ENCODE results near the gene BRME1. TPM values are rescaled to one million over a fixed set of nuclear protein-coding genes. Genes with fewer than 3 reads are reported as not detected.
A peak's percentile ranks its signal among the peaks of the same experiment; 100 is the strongest.

The BRME1 gene
- total and polyA plus RNA-seq, 7 experiments from 2014 or later: 0.56 to 13.7 (median 2.6) TPM

DNA sequence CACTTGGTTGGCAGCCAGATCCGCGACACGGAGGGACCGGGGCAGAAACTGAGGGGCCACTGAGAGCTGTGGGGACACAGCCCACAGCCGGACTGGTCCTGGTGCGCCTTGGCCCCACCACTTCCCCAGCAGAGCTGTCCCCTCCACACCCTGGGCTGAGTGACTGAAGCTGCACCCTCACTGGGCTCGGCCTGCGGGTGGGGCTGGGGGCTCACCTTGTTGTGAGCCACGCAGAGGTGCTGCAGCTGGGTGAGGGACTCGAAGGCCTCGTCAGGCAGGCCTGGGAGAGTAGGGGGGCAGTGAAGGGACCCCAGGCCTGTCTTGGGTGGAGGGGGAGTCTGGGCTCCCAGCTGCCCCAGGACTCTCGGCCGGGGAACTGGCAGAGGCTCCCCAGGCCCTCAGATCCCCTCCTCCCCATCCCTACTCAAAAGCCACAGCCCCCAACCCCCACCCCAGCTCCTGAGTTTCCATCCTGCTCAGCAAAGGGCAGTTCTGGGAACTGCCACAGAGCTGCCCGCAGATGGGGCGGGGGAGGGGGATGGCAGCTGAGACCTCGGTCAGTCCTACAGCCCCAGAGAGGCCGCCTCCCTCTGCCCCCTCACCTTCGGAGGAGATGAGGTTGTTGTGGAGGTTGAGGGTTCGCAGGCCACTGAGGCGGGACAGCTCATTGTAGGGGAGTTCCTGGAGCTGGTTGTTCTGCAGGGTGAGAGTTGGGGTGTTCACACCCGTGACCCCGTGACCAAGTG lies 30.0 kb upstream of the BRME1 start:
- H3K4me3 Mint-ChIP-seq: no peak overlapping the region
- DNase-seq (no peak), ATAC-seq (no peak)
- H3K27ac ChIP-seq (ENCODE audit: low read depth, low read length): no peak overlapping the region
- H3K36me3 ChIP-seq (ENCODE audit: control insufficient read depth in 2 of 3, insufficient read depth in 3 of 3, low read length in 3 of 3): peaks cover 0 to 5% (median 0%) of the 10 kb centered on the region in 3 experiments
- H3K4me1 Mint-ChIP-seq: peaks cover 2 to 14% (median 7%) of the 10 kb centered on the region in 7 donors
- ChIA-PET POLR2A (interaction anchor here (0.6 kb wide), 1 partner anchor 33 kb away, joined by 4 read pairs; no protein-coding TSS in a partner anchor), CTCF (interaction anchor here (0.6 to 1.0 kb wide), 2 partner anchors 11 to 37 kb away, joined by 4 to 5 read pairs; no protein-coding TSS in a partner anchor)
- no peaks in the 10 kb centered on the region for H3K27me3 ChIP-seq (ENCODE audit: control insufficient read depth in 2 of 2, insufficient read depth in 2 of 2, low read length in 2 of 2)
- H3K4me1 ChIP-seq (ENCODE audit: control insufficient read depth in 2 of 2, insufficient read depth in 2 of 2, low read length in 2 of 2): no peaks in the 10 kb centered on the region
- H3K9me3 ChIP-seq (ENCODE audit: control insufficient read depth in 2 of 3, low read length in 3 of 3): no peaks in the 10 kb centered on the region
- H3K9me3 Mint-ChIP-seq: peaks cover 0 to 3% (median 0%) of the 10 kb centered on the region in 11 donors
- H3K27me3 Mint-ChIP-seq: peaks cover 0 to 13% (median 5%) of the 10 kb centered on the region in 5 donors
- intact Hi-C loops (cut with micrococcal nuclease): no loop called here
- no peak overlapping the region for H3K27ac Mint-ChIP-seq
- no peaks in the 10 kb centered on the region for H3K36me3 Mint-ChIP-seq
- H3K4me3 ChIP-seq (ENCODE audit: low read length): no peak overlapping the region

DNA sequence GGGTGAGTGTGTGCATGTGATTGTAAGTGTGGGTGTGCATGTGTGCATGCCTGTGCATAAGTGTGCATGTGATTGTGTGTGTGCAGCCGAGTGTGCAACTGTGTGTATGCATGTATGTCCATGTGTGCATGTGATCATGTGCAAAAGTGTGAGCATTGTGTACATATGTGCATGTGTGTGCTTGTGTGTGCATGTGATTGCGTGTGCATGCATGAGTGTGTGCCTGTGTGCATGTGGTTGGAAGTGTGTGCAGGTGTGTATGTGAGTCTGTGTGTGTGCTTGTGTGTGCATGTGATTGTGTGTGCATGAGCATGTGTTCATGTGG lies 28.8 kb upstream of the BRME1 start:
- peaks cover 0 to 8% (median 0%) of the 10 kb centered on the region in 3 experiments for H3K36me3 ChIP-seq (ENCODE audit: control insufficient read depth in 2 of 3, insufficient read depth in 3 of 3, low read length in 3 of 3)
- no peak overlapping the region for H3K4me3 ChIP-seq (ENCODE audit: low read length)
- no peaks in the 10 kb centered on the region for H3K4me1 ChIP-seq (ENCODE audit: control insufficient read depth in 2 of 2, insufficient read depth in 2 of 2, low read length in 2 of 2)
- Mint-ChIP-seq H3K9me3 (peaks cover 0 to 3% (median 0%) of the 10 kb centered on the region in 11 donors), H3K36me3 (no peaks in the 10 kb centered on the region), H3K27me3 (peaks cover 0 to 13% (median 5%) of the 10 kb centered on the region in 5 donors), H3K4me3 (no peak overlapping the region), H3K4me1 (peaks cover 2 to 14% (median 7%) of the 10 kb centered on the region in 7 donors), H3K27ac (peak overlapping the region in 1 of 9 donors; percentile 1)
- CTCF ChIA-PET: interaction anchor here (0.6 to 1.2 kb wide), 2 partner anchors 66 to 124 kb away, joined by 3 read pairs; no protein-coding TSS in a partner anchor
- no peaks in the 10 kb centered on the region for H3K27me3 ChIP-seq (ENCODE audit: control insufficient read depth in 2 of 2, insufficient read depth in 2 of 2, low read length in 2 of 2)
- intact Hi-C loops (cut with micrococcal nuclease): no loop called here
- ATAC-seq (no peak), DNase-seq (no peak)
- no peak overlapping the region for H3K27ac ChIP-seq (ENCODE audit: low read depth, low read length)
- H3K9me3 ChIP-seq (ENCODE audit: control insufficient read depth in 2 of 3, low read length in 3 of 3): no peaks in the 10 kb centered on the region
- POLR2A ChIA-PET: interaction anchor here (0.5 kb wide), 1 partner anchor 121 kb away, joined by 3 read pairs; no protein-coding TSS in a partner anchor

DNA sequence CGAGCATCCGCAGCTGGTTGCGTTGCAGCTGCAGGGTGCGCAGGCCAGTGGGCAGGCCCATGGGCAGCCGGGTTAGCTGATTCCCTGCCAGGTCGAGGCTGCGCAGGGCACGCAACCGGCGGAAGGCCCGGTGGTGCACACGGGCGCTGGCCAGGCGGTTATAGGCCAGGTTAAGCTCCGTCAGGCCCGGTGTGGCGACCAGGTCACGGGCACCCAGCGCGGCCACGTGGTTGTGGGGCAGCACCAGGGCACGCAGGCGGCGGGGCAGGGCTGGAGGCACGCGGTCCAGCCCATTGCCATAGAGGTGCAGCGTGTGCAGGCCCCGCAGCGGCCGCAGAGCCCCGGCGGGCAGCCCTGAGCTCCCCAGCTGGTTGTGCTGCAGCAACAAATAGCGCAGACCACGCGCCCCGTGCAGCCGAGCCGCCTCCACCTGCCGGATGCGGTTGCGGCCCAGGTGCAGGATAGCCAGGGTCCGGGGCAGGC lies 27.0 kb upstream of the BRME1 start:
- H3K4me1 ChIP-seq (ENCODE audit: control insufficient read depth in 2 of 2, insufficient read depth in 2 of 2, low read length in 2 of 2): no peaks in the 10 kb centered on the region
- H3K9me3 ChIP-seq (ENCODE audit: control insufficient read depth in 2 of 3, low read length in 3 of 3): no peaks in the 10 kb centered on the region
- peaks cover 0 to 4% (median 0%) of the 10 kb centered on the region in 5 donors for H3K36me3 Mint-ChIP-seq
- intact Hi-C loops (cut with micrococcal nuclease): no loop called here
- CTCF ChIA-PET: interaction anchor here (1.3 to 1.5 kb wide), 2 partner anchors 72 to 141 kb away, joined by 4 to 7 read pairs; no protein-coding TSS in a partner anchor
- peaks cover 0 to 3% (median 0%) of the 10 kb centered on the region in 11 donors for H3K9me3 Mint-ChIP-seq
- H3K4me1 Mint-ChIP-seq: peaks cover 2 to 14% (median 9%) of the 10 kb centered on the region in 7 donors
- no peak for DNase-seq
- H3K27ac Mint-ChIP-seq: no peak overlapping the region
- peaks cover 0 to 11% (median 0%) of the 10 kb centered on the region in 3 experiments for H3K36me3 ChIP-seq (ENCODE audit: control insufficient read depth in 2 of 3, insufficient read depth in 3 of 3, low read length in 3 of 3)
- peaks cover 0 to 13% (median 4%) of the 10 kb centered on the region in 5 donors for H3K27me3 Mint-ChIP-seq
- POLR2A ChIA-PET: interaction anchor here (0.6 to 1.4 kb wide), 3 partner anchors 54 to 559 kb away, joined by 3 to 6 read pairs (median 4); partner anchors contain the start of gene IL27RA
- no peaks in the 10 kb centered on the region for H3K27me3 ChIP-seq (ENCODE audit: control insufficient read depth in 2 of 2, insufficient read depth in 2 of 2, low read length in 2 of 2)
- no peak for ATAC-seq
- no peak overlapping the region for H3K4me3 ChIP-seq (ENCODE audit: low read length)
- H3K4me3 Mint-ChIP-seq: no peak overlapping the region
- H3K27ac ChIP-seq (ENCODE audit: low read depth, low read length): no peak overlapping the region

DNA sequence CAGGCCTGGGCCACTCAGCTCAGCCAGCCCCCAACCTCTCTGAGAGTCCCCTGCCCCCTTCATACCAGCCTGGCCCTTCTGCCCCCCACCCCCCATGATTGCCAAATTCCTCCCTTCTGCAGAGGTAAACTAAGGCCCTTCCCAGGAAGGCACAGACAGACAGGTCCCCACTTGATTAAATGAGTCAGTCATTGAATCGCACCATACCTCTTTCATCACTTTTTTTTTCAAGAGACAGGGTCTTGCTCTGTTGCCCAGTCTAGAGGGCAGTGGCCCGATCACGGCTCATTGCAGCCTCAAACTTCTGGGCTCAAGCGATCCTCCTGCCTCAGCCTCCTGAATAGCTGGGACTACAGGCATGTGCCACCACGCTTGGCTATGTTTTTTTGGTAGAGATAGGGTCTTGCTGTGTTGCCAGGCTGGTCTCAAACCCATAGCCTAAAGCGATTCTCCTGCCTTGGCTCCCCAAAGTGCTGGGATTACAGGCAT lies 26.3 kb upstream of the BRME1 start:
- Histone ChIP-seq H3K9me3 (ENCODE audit: control insufficient read depth in 2 of 3, low read length in 3 of 3) (no peaks in the 10 kb centered on the region), H3K27ac (ENCODE audit: low read depth, low read length) (no peak overlapping the region), H3K4me3 (ENCODE audit: low read length) (no peak overlapping the region), H3K36me3 (ENCODE audit: control insufficient read depth in 2 of 3, insufficient read depth in 3 of 3, low read length in 3 of 3) (peaks cover 0 to 12% (median 0%) of the 10 kb centered on the region in 3 experiments), H3K27me3 (ENCODE audit: control insufficient read depth in 2 of 2, insufficient read depth in 2 of 2, low read length in 2 of 2) (no peaks in the 10 kb centered on the region), H3K4me1 (ENCODE audit: control insufficient read depth in 2 of 2, insufficient read depth in 2 of 2, low read length in 2 of 2) (no peaks in the 10 kb centered on the region)
- ChIA-PET POLR2A (interaction anchor here (0.6 to 1.2 kb wide), 2 partner anchors 53 to 560 kb away, joined by 3 to 4 read pairs; no protein-coding TSS in a partner anchor), CTCF (no interaction called here)
- Mint-ChIP-seq H3K4me1 (peaks cover 0 to 11% (median 9%) of the 10 kb centered on the region in 7 donors), H3K27me3 (peaks cover 0 to 8% (median 0%) of the 10 kb centered on the region in 5 donors), H3K27ac (no peak overlapping the region), H3K9me3 (peaks cover 0 to 3% (median 0%) of the 10 kb centered on the region in 11 donors), H3K36me3 (peaks cover 0 to 4% (median 0%) of the 10 kb centered on the region in 5 donors), H3K4me3 (no peak overlapping the region)
- intact Hi-C loops (cut with micrococcal nuclease): no loop called here
- ATAC-seq (no peak), DNase-seq (no peak)

DNA sequence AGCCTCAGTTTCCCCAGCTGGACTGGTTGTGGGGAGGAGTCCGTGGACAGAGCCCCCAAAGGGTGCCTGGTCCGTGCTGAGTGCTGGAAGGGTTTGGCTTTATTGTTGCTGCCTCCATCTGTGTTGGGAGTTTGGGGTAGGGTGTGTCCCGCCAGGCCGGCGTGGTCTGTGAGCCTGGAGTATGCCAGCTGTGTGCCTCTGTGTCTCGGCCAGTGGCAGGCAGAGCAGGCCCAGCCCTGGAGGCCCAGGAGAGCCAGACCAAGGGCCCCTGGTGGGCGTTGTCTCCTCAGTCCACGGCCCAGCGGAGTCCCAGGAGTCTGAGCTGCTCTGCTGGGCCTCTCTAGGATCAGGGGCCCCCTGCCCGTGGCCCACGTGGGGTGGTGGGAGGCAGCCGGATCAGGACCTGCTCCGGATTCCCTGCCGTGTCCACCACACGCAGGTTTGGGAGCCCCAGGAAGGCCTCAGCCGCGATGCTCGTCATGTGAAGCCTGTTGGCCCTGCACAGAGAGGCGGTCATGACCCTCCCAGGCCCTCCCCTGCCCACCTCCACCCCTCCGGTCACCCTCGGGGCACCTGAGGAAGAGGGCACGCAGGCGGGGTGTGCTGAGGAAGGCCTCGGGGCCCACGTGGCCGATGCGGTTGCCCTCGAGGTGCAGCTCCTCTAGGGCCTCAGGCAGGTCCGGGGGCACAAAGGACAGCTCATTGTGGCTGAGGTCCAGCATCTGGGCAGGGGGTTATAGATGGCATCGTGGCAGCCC lies 25.7 kb upstream of the BRME1 start:
- Histone ChIP-seq H3K27me3 (ENCODE audit: control insufficient read depth in 2 of 2, insufficient read depth in 2 of 2, low read length in 2 of 2) (no peaks in the 10 kb centered on the region), H3K4me3 (ENCODE audit: low read length) (no peak overlapping the region), H3K36me3 (ENCODE audit: control insufficient read depth in 2 of 3, insufficient read depth in 3 of 3, low read length in 3 of 3) (peaks cover 0 to 18% (median 0%) of the 10 kb centered on the region in 3 experiments), H3K4me1 (ENCODE audit: control insufficient read depth in 2 of 2, insufficient read depth in 2 of 2, low read length in 2 of 2) (no peaks in the 10 kb centered on the region), H3K27ac (ENCODE audit: low read depth, low read length) (no peak overlapping the region), H3K9me3 (ENCODE audit: control insufficient read depth in 2 of 3, low read length in 3 of 3) (no peaks in the 10 kb centered on the region)
- no peak for DNase-seq
- ChIA-PET POLR2A (no interaction called here), CTCF (interaction anchor here (0.7 kb wide), 1 partner anchor 14 kb away, joined by 3 read pairs; no protein-coding TSS in a partner anchor)
- Mint-ChIP-seq H3K27me3 (peaks cover 0 to 7% (median 0%) of the 10 kb centered on the region in 5 donors), H3K9me3 (peaks cover 0 to 3% (median 0%) of the 10 kb centered on the region in 11 donors), H3K4me1 (peaks cover 2 to 15% (median 9%) of the 10 kb centered on the region in 7 donors), H3K27ac (no peak overlapping the region), H3K36me3 (peaks cover 0 to 5% (median 0%) of the 10 kb centered on the region in 5 donors), H3K4me3 (no peak overlapping the region)
- no peak for ATAC-seq
- intact Hi-C loops (cut with micrococcal nuclease): no loop called here

DNA sequence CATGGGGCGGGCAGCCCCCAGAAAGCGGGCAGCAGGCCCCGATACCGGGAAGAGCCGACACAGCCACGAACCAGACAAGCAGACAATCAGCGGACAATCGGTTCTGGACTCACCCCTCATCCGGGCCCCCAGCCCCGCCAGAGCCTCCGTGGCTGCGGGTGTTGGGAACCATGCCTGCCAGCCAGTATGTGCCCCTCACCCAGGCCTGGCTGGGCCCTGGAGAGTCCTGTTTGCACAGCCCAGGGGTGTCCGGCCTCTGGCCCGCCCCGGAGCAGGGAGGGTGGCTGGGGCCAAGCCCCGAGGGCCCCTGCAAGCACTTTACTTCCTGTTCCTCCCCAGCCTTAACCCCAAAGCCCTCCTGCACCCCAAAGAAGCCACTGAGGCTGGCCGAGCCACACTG lies 24.5 kb upstream of the BRME1 start:
- Mint-ChIP-seq H3K4me1 (peaks cover 3 to 22% (median 11%) of the 10 kb centered on the region in 7 donors), H3K27me3 (peaks cover 0 to 7% (median 0%) of the 10 kb centered on the region in 5 donors), H3K4me3 (no peak overlapping the region), H3K9me3 (peaks cover 0 to 3% (median 0%) of the 10 kb centered on the region in 11 donors), H3K27ac (no peak overlapping the region), H3K36me3 (peaks cover 0 to 12% (median 0%) of the 10 kb centered on the region in 5 donors)
- ChIA-PET POLR2A (no interaction called here), CTCF (no interaction called here)
- Histone ChIP-seq H3K27ac (ENCODE audit: low read depth, low read length) (no peak overlapping the region), H3K9me3 (ENCODE audit: control insufficient read depth in 2 of 3, low read length in 3 of 3) (no peaks in the 10 kb centered on the region), H3K4me1 (ENCODE audit: control insufficient read depth in 2 of 2, insufficient read depth in 2 of 2, low read length in 2 of 2) (no peaks in the 10 kb centered on the region), H3K4me3 (ENCODE audit: low read length) (no peak overlapping the region), H3K27me3 (ENCODE audit: control insufficient read depth in 2 of 2, insufficient read depth in 2 of 2, low read length in 2 of 2) (no peaks in the 10 kb centered on the region), H3K36me3 (ENCODE audit: control insufficient read depth in 2 of 3, insufficient read depth in 3 of 3, low read length in 3 of 3) (peaks cover 0 to 24% (median 0%) of the 10 kb centered on the region in 3 experiments)
- ATAC-seq (no peak), DNase-seq (no peak)
- intact Hi-C loops (cut with micrococcal nuclease): no loop called here

Data from naive thymus-derived CD4-positive, alpha-beta T cell (primary cell).